ENCODE results near the gene METTL27. TPM values are rescaled to one million over a fixed set of nuclear protein-coding genes. Genes with fewer than 3 reads are reported as not detected.

METTL27 gene
- total and polyA plus RNA-seq, 4 donors = 1.0 to 1.7 (median 1.6) TPM

DNA sequence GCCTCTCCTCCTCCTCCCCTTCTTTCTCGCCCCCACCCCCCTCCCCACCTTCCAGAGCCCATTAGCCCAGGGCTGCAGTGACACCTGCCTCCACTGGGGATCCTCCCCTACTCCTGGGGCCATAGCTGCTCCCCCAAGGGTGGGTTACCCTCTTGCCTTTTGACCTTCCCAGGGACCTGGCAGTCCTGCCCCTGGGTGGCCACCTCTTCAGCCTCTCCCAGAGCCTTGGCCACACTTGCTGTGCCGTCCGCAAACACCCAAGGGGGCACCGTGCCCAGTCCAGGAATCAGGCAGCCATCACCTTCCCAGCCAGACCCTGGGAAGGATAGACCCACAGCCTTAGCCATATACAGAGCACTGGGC, 31.3 kb downstream of the METTL27 start:
- 54% methylated on average over 4 of the region's 4 CpGs for WGBS
- Histone ChIP-seq H3K4me1 (ENCODE audit: control insufficient read depth in 4 of 4, insufficient read depth in 4 of 4, low read length in 3 of 4) (no peaks in the 10 kb centered on the region), H3K9me3 (ENCODE audit: control insufficient read depth in 4 of 4, low read length in 3 of 4) (peaks cover 0 to 2% (median 0%) of the 10 kb centered on the region in 4 donors), H3K27ac (ENCODE audit: low read depth in 1 of 2, low read length in 2 of 2) (no peak overlapping the region), H3K9ac (ENCODE audit: low read depth in 1 of 2, low read length in 2 of 2) (no peak overlapping the region), H3K36me3 (ENCODE audit: control insufficient read depth in 4 of 4, insufficient read depth in 3 of 4, low read depth in 1 of 4, low read length in 3 of 4) (no peaks in the 10 kb centered on the region), H3K4me3 (ENCODE audit: low read depth in 1 of 3, low read length in 3 of 3) (no peak overlapping the region), H3K27me3 (ENCODE audit: control insufficient read depth in 4 of 4, insufficient read depth in 4 of 4, low read length in 3 of 4) (no peaks in the 10 kb centered on the region)
- TF ChIP-seq, protein P1, sequence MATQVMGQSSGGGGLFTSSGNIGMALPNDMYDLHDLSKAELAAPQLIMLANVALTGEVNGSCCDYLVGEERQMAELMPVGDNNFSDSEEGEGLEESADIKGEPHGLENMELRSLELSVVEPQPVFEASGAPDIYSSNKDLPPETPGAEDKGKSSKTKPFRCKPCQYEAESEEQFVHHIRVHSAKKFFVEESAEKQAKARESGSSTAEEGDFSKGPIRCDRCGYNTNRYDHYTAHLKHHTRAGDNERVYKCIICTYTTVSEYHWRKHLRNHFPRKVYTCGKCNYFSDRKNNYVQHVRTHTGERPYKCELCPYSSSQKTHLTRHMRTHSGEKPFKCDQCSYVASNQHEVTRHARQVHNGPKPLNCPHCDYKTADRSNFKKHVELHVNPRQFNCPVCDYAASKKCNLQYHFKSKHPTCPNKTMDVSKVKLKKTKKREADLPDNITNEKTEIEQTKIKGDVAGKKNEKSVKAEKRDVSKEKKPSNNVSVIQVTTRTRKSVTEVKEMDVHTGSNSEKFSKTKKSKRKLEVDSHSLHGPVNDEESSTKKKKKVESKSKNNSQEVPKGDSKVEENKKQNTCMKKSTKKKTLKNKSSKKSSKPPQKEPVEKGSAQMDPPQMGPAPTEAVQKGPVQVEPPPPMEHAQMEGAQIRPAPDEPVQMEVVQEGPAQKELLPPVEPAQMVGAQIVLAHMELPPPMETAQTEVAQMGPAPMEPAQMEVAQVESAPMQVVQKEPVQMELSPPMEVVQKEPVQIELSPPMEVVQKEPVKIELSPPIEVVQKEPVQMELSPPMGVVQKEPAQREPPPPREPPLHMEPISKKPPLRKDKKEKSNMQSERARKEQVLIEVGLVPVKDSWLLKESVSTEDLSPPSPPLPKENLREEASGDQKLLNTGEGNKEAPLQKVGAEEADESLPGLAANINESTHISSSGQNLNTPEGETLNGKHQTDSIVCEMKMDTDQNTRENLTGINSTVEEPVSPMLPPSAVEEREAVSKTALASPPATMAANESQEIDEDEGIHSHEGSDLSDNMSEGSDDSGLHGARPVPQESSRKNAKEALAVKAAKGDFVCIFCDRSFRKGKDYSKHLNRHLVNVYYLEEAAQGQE (IDR thresholded peaks at IDR 0.05) = no peak
- TF ChIP-seq FOXA2 (IDR thresholded peaks at IDR 0.05) (no peak), NR2F2 (IDR thresholded peaks at IDR 0.05) (no peak), FOXA1 (IDR thresholded peaks at IDR 0.05) (no peak), HNF4G (IDR thresholded peaks at IDR 0.05) (no peak), JUND (IDR thresholded peaks at IDR 0.05) (no peak), YY1 (IDR thresholded peaks at IDR 0.05) (no peak), RAD21 (IDR thresholded peaks at IDR 0.05) (no peak)
- TF ChIP-seq, protein P2, sequence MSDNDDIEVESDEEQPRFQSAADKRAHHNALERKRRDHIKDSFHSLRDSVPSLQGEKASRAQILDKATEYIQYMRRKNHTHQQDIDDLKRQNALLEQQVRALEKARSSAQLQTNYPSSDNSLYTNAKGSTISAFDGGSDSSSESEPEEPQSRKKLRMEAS (IDR thresholded peaks at IDR 0.05) = no peak
- TF ChIP-seq, protein P3, sequence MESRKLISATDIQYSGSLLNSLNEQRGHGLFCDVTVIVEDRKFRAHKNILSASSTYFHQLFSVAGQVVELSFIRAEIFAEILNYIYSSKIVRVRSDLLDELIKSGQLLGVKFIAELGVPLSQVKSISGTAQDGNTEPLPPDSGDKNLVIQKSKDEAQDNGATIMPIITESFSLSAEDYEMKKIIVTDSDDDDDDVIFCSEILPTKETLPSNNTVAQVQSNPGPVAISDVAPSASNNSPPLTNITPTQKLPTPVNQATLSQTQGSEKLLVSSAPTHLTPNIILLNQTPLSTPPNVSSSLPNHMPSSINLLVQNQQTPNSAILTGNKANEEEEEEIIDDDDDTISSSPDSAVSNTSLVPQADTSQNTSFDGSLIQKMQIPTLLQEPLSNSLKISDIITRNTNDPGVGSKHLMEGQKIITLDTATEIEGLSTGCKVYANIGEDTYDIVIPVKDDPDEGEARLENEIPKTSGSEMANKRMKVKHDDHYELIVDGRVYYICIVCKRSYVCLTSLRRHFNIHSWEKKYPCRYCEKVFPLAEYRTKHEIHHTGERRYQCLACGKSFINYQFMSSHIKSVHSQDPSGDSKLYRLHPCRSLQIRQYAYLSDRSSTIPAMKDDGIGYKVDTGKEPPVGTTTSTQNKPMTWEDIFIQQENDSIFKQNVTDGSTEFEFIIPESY (IDR thresholded peaks at IDR 0.05) = no peak
- no peak for DNase-seq (ENCODE audit: low spot score)

DNA sequence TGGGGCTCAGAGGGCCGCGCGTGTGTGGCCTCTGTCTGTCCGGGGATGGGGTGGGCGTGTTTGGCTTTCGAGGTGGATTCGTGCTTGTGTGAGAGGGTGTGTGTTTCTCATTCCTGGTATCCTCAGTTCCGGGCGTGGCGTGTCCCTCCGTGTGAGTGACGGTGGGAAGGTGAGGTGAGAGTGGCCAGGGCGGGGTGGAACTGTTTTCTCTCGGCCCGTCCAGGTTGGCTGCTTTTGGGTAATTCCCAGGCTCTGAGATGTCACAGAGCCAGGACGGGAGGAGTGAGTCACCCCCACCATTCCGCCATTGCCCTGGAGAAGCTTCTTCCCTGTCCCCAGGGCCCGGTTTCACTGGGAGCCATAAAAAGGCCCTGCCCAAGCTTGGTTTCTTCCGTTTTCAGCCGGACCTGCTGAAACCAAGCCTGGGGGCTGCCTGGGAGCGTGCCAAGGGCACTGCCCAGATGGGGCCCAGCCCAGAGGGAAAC, 32.8 kb downstream of the METTL27 start:
- H3K27me3 ChIP-seq (ENCODE audit: control insufficient read depth in 4 of 4, insufficient read depth in 4 of 4, low read length in 3 of 4) = no peaks in the 10 kb centered on the region

More for the DNA sequence above, 32.8 kb downstream of the METTL27 start:
- TF ChIP-seq, protein P3 (IDR thresholded peaks at IDR 0.05) = no peak
- TF ChIP-seq, protein P4, sequence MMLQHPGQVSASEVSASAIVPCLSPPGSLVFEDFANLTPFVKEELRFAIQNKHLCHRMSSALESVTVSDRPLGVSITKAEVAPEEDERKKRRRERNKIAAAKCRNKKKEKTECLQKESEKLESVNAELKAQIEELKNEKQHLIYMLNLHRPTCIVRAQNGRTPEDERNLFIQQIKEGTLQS (IDR thresholded peaks at IDR 0.05) = no peak
- TF ChIP-seq RAD21 (IDR thresholded peaks at IDR 0.05) = no peak
- H3K9ac ChIP-seq (ENCODE audit: low read depth in 1 of 2, low read length in 2 of 2) = no peak overlapping the region
- no peak overlapping the region for H3K4me3 ChIP-seq (ENCODE audit: low read depth in 1 of 3, low read length in 3 of 3)
- DNase-seq (ENCODE audit: low spot score) = no peak
- 82% methylated on average over 21 of the region's 21 CpGs for WGBS
- no peaks in the 10 kb centered on the region for H3K4me1 ChIP-seq (ENCODE audit: control insufficient read depth in 4 of 4, insufficient read depth in 4 of 4, low read length in 3 of 4)
- H3K9me3 ChIP-seq (ENCODE audit: control insufficient read depth in 4 of 4, low read length in 3 of 4) = peaks cover 0 to 2% (median 0%) of the 10 kb centered on the region in 4 donors
- H3K36me3 ChIP-seq (ENCODE audit: control insufficient read depth in 4 of 4, insufficient read depth in 3 of 4, low read depth in 1 of 4, low read length in 3 of 4) = no peaks in the 10 kb centered on the region
- no peak overlapping the region for H3K27ac ChIP-seq (ENCODE audit: low read depth in 1 of 2, low read length in 2 of 2)

Data from liver (tissue), 9 donors.